Mucosa of descending colon (tissue), 3 donors: ENCODE measurements around the gene TRNAU1AP. TPM values are rescaled to one million over a fixed set of nuclear protein-coding genes. Genes with fewer than 3 reads are reported as not detected.
A peak's percentile ranks its signal among the peaks of the same experiment; 100 is the strongest.

Source experiments
- ATAC-seq: fragments of 200-7000 bp; cut with Tn5 transposase; one replicate; pipeline ENCODE4 v1.9.1; 2020; ENCODE audit warnings: mild to moderate bottlenecking, moderate library complexity
- DNase-seq, 3 donors: peaks; one replicate each; pipeline ENCODE4 v3.0.0-alpha.2; 2020
- H3K36me3 ChIP-seq: fragments of 200-600 bp; one replicate; pipeline ENCODE4 v1.8.0; 2021; ENCODE audit warnings: low read depth, mild to moderate bottlenecking
- H3K4me1 ChIP-seq: fragments of 200-600 bp; one replicate; pipeline ENCODE4 v1.8.0; 2021; ENCODE audit warnings: low read depth, mild to moderate bottlenecking
- H3K4me3 ChIP-seq: fragments of 200-600 bp; one replicate; pipeline ENCODE4 v1.8.0; 2021; ENCODE audit warnings: mild to moderate bottlenecking
- H3K9me3 ChIP-seq: fragments of 200-600 bp; one replicate; pipeline ENCODE4 v1.8.0; 2021; ENCODE audit warnings: mild to moderate bottlenecking
- intact Hi-C, 2 donors: fragments of 100-400 bp; cut with DNase I in 1 of 2; cut with micrococcal nuclease in 1 of 2; formaldehyde crosslinking; loops; one replicate each; pipeline versions ENCODE4 v1.11.0 to v1.11.1; 2022; cut with DNase I, micrococcal nuclease
- total RNA-seq, 3 donors: library from RNA; stranded (reverse); fragmentation: NEBNext Ultra II Directional in 2 of 3; extraction: Animal tissue kit (Norgen Biotek cat#: 25700) in 2 of 3; gene quantifications; one replicate each; pipeline versions ENCODE4 v1.2.1 to v1.2.4, GENCODE V29; 2021 to 2023
- TF ChIP-seq, protein P1 (sequence below): fragments of 200-600 bp; IDR thresholded peaks from one replicate; pipeline ENCODE4 v1.8.0; 2022; ENCODE audit warnings: antibody characterized with exemption, mild to moderate bottlenecking
- donor health status: DM: no; HTN: no; CAD: no; lungs with moderate emphysema.
- donor health status: DM: no; HTN: no; CAD: no.
- donor health status: DM: no; HTN: yes; CAD: no.

Gene TRNAU1AP
- total RNA-seq, 3 donors from 2014 or later, result 13.1 to 20.9 (median 16.0) TPM

DNA sequence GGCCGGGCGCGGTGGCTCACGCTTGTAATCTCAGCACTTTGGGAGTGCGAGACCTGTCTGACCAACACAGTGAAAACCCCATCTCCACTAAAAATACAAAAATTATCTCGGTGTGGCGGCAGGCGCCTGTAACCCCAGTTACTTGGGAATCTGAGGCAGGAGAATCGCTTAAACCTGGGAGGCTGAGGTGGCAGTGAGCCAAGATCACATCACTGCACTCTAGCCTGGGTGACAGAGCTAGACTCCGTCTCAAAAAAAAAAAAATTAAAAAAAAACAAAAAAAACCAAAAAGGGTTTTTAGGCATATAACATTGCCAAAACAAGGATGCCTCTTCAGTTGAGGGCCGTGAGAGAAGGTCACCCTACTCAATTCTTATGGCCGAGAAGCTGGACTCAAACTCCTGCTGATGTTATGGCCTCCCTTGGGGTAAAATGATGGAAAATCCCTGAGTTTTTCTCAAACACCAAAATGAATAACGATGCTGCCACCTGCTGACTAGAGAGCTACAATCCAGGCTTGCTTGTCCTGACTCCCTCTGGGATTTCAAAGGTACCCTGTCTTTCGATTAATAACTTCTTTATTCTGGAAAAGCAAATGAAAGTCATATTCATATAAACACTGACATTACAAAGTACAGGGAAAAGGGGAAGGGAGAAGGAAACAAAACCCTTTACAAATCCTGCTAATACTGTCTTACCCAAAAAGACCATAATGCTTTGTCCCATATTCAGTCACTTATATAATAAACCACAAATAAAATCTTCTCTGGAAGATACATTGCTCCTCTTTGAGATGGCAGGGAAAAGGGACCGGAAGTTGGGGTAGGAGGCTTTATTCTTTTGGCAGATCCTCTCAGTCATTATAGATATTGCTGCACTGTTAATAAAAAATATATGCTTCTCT is 49.9 kb downstream of the TRNAU1AP start:
- DNase-seq (peak in 1 of 3 donors; percentile 83), ATAC-seq (peak; percentile 62)
- intact Hi-C loops, result loop anchor here (10.0 kb wide), 2 partner anchors 78 to 88 kb away; no protein-coding TSS in a partner anchor
- Histone ChIP-seq H3K36me3 (no peaks in the 10 kb centered on the region), H3K4me1 (no peaks in the 10 kb centered on the region), H3K4me3 (no peak overlapping the region), H3K9me3 (no peaks in the 10 kb centered on the region)
- TF ChIP-seq, protein P1, sequence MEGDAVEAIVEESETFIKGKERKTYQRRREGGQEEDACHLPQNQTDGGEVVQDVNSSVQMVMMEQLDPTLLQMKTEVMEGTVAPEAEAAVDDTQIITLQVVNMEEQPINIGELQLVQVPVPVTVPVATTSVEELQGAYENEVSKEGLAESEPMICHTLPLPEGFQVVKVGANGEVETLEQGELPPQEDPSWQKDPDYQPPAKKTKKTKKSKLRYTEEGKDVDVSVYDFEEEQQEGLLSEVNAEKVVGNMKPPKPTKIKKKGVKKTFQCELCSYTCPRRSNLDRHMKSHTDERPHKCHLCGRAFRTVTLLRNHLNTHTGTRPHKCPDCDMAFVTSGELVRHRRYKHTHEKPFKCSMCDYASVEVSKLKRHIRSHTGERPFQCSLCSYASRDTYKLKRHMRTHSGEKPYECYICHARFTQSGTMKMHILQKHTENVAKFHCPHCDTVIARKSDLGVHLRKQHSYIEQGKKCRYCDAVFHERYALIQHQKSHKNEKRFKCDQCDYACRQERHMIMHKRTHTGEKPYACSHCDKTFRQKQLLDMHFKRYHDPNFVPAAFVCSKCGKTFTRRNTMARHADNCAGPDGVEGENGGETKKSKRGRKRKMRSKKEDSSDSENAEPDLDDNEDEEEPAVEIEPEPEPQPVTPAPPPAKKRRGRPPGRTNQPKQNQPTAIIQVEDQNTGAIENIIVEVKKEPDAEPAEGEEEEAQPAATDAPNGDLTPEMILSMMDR, result peak; percentile 34

DNA sequence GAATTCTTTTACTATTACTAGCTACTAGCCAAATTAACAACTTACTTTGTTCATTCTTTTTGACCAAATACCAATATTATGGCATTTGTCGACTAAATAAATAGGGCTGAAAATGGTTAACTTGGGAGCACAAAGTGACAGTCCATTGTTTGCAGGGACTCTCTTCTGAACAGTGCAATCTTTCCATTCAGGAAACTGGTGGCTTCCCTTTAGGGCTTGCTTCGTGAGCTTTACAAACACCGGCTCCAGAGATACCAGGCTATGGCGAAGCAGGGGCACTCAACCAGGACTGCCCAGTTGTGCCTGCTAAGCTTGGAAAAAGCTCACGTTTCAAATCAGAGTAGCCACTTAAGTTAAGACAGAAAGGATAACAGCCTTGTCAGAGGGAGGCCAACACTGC is 51.5 kb downstream of the TRNAU1AP start:
- ATAC-seq, result no peak
- Histone ChIP-seq H3K4me1 (no peaks in the 10 kb centered on the region), H3K36me3 (no peaks in the 10 kb centered on the region), H3K9me3 (no peaks in the 10 kb centered on the region), H3K4me3 (no peak overlapping the region)
- TF ChIP-seq, protein P1, result no peak
- intact Hi-C loops, result loop anchor here (10.0 kb wide), 2 partner anchors 80 to 90 kb away; no protein-coding TSS in a partner anchor
- no peak for DNase-seq

DNA sequence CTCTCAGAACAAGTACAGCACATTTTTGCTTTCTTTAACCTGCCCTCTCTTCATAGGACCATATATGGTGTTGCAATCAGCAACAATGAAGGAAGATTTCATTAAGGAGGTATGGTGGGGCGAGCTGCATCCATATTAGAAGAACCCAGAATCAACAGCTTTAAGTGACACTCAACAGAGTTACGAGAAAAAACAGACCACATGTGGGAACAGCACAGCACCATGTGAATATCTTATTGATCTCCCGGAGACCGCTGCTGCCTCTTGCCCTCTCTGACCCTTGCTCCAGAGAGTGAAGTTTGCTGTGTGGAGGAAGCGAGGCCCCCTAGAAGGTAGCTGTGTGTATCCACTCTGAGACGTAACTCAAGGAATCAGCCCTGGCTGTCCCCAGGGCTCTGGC is 52.1 kb downstream of the TRNAU1AP start:
- DNase-seq (no peak), ATAC-seq (no peak)
- intact Hi-C loops, result loop anchor here (10.0 kb wide), 2 partner anchors 80 to 90 kb away; no protein-coding TSS in a partner anchor
- TF ChIP-seq, protein P1, result no peak
- no peak overlapping the region for H3K4me3 ChIP-seq
- no peaks in the 10 kb centered on the region for H3K36me3 ChIP-seq
- H3K9me3 ChIP-seq, result no peaks in the 10 kb centered on the region
- no peaks in the 10 kb centered on the region for H3K4me1 ChIP-seq

DNA sequence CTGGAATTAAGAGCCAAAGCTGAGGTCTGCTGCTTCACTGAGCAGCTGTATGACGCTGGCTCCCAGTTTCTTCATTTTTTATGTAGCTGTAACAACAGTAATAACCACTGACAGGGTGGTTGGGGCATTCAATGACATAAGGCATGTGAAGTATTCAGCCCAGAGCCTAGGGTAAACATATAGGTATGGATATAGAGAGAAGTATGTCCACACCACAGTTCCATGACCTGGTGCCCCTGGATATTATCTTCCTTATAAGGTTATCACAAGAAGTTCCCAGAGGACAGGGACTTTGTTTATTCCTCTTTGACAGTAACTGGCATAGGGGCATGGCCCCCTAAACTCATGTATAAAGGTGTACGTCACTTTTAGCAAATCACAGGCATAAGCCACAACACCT is 53.9 kb downstream of the TRNAU1AP start:
- H3K9me3 ChIP-seq, result no peaks in the 10 kb centered on the region
- intact Hi-C loops, result loop anchor here (10.0 kb wide), 2 partner anchors 82 to 92 kb away; no protein-coding TSS in a partner anchor
- no peak for ATAC-seq

DNA sequence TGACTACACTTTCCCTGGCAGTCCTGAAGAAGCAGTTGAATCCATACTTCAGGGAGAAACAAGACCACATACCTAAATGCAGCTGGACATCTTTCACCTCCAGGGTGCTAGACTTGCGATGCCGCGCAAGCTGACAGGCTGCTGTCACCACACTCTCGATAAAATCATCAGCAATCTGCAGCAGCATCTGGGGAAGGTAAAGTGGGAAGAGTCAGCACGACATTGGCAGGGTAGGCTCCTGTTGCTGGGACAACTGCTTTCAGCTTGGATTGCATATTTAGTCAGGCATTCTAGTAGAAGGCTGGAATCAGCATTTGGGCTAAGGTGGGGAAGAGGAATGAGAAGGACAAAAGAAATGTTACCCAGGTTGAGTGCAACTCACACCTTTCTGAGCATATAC is 60.3 kb downstream of the TRNAU1AP start:
- ATAC-seq (no peak), DNase-seq (no peak)
- H3K36me3 ChIP-seq, result no peaks in the 10 kb centered on the region
- H3K4me3 ChIP-seq, result no peak overlapping the region
- H3K4me1 ChIP-seq, result no peaks in the 10 kb centered on the region
- intact Hi-C loops, result loop anchor here in 1 of 2 donors (10.0 kb wide), 1 partner anchor 618 kb away; no protein-coding TSS in a partner anchor
- H3K9me3 ChIP-seq, result no peaks in the 10 kb centered on the region
- TF ChIP-seq, protein P1, result no peak

More for the DNA sequence above, 53.9 kb downstream of the TRNAU1AP start:
- TF ChIP-seq, protein P1, result no peak
- Histone ChIP-seq H3K36me3 (no peaks in the 10 kb centered on the region), H3K4me3 (no peak overlapping the region), H3K4me1 (no peaks in the 10 kb centered on the region)
- no peak for DNase-seq

Other genes starting within 250 kb of the TRNAU1AP start
- gene MED18, start 224.0 kb upstream of the TRNAU1AP start, total RNA-seq, result 10 to 100 TPM; 20.8 to 33.0 (median 23.7) TPM
- 10 to 100 TPM; 47.6 to 62.3 (median 54.8) TPM for gene PHACTR4, start 183.3 kb upstream of the TRNAU1AP start, total RNA-seq
- 10 to 100 TPM; 23.0 to 34.3 (median 25.3) TPM for gene RCC1, start 47.0 kb upstream of the TRNAU1AP start, total RNA-seq
- gene RAB42, start 39.2 kb downstream of the TRNAU1AP start, total RNA-seq, result 1 to 10 TPM; 3.5 to 5.9 (median 3.8) TPM
- 10 to 100 TPM; 12.2 to 23.2 (median 15.5) TPM for gene TAF12, start 90.0 kb downstream of the TRNAU1AP start, total RNA-seq
- gene RNU11, start 95.5 kb downstream of the TRNAU1AP start, total RNA-seq, result not detected
- 10 to 100 TPM; 12.5 to 13.9 (median 13.0) TPM for gene GMEB1, start 115.7 kb downstream of the TRNAU1AP start, total RNA-seq
- gene YTHDF2, start 183.9 kb downstream of the TRNAU1AP start, total RNA-seq, result 10 to 100 TPM; 55.7 to 59.0 (median 55.8) TPM